LNCaP clone FGC (cell line): ENCODE data around the gene SKI.
A peak's percentile ranks its signal among the peaks of the same experiment; 100 is the strongest.

ENCODE experiments used
- DNase-seq: peaks from one replicate; pipeline ENCODE4 v3.0.0-alpha.2; 2011; ENCODE audit warnings: low read depth
- H3K4me3 ChIP-seq: 2 replicates; pipeline ENCODE4 v1.5.1; 2011; ENCODE audit warnings: mild to moderate bottlenecking, low read depth, low read length, control low read depth
- CTCF ChIP-seq: IDR thresholded peaks from 2 replicates; pipeline ENCODE4 v1.5.1; 2012; ENCODE audit warnings: mild to moderate bottlenecking; ENCODE audit not compliant: control insufficient read depth, insufficient read depth; ENCODE audit errors: extremely low read depth

Gene SKI

GRCh38 chr1:2312515-2313301, 84.6 kb downstream of the SKI start:
- TF ChIP-seq CTCF, result no peak
- no peak overlapping the region for H3K4me3 ChIP-seq
- no peak for DNase-seq

DNA sequence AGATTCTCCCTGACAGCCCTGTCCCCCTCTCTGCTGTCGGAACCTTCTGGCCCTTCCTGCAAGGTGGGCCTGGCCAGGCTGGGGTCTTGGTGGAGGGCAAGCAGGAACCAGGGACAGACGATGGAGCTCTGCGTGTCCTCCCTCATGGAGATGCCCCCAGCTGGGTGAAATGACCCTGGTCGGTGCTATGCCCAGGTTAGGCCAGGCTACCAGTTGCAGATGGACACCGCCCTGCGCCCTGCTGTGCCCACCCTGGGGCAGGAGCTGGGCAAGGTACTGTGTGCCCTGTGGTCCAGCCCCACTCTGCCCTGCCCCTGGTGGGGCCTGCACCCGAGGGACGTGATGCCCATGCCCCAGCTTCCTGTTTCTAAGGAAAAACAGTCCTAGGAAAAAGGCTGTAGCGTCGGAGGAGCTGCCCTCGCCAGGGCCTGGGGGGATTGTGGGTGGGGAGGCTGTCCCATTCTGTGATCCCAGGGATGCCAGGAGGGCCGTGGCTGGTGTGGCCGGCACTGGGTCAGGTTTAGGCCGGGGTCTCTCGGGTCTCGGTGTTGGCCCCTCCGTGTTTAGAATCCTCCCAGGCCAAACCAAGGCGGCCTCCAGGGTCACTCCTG, 85.6 kb downstream of the SKI start:
- no peak for TF ChIP-seq CTCF
- DNase-seq, result no peak
- H3K4me3 ChIP-seq, result no peak overlapping the region

- no peak for TF ChIP-seq CTCF
These were observed 86.2 kb downstream of the SKI start for GRCh38 chr1:2314273-2314802.

DNA sequence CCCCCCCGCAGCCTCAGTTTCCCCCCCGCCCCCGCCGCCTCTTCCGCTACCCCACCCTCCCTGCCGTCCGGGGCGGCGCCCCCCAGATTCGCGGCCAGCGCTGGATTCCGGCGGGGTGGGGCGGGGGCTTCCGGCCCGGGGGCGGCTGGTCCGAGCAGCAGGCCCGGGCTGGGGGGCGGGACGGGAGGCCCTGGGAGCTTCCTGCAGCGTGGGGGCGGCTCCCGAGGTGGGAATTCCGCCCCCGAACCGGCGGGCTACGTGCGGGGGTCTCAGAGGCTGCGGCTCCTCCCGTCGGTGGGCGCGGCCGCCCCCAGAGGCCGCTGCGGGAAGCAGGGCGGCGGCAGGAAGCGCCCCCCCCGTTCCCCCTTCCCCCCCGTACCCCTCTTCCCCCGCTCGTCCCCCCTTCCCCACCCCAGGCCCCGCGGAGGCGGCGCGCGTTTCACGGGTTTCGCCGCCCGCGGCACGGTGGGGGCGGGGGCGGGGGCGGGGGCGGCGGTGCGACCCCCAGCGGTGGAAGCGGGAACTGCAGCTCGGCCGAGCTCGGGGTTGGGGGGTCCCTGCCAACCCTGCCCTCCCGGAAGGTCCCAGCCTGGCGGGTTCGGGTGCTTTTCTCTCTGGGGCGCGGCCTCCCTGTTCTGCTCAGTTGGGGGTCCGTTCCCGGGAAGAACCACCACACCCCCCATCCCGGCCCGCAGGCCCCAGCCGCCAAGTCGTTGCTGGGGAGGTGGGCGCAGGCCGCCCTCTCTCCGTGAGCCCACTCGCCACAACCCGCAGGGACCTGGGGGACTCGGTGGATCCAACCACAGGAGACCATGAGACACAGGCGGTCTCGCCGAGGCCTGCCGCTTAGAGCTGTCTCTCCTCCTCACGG, 86.9 kb downstream of the SKI start:
- DNase-seq, result no peak
- TF ChIP-seq CTCF, result peak; percentile 57

More at GRCh38 chr1:2314273-2314802, 86.2 kb downstream of the SKI start:
- no peak for DNase-seq
- no peak overlapping the region for H3K4me3 ChIP-seq

DNA sequence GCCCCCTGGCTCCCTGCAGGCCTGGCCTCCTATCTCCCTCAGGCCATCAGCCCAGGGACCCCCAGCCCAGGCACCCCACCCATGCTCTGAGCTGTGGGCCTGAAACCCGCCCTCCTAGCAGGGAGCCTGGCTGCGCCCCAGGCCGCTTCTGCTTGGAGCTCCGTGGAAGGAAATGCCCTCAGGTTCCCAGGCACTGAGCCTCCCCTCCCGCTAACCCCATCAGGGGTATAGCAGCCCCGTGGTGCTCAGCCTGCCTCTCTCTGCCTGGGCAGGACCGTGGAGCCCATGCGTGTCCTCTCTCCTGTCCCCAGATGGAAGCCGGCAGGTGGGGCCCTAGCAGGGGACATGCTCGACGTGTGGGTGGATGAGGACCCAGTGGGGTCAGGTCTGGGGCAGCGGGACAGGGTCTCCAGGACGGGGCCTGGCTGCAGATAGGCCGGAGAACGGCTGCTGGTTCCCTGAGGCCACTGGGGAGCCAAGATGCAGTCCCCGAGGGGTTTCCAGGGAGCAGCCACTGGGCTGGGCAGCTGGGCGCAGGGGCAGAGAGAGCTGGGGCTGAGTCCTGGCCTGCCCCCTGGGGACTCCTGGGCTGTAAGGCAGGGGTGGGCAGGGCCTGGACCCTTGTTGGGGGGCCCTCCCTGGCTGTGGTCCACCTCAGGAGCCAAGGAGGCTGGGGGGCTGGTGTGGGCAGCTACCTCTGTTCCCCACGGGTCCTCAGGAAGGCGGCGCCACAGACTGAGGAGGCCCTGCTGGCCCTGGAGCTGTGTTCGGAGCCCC, 87.7 kb downstream of the SKI start:
- no peak for TF ChIP-seq CTCF
- H3K4me3 ChIP-seq, result no peak overlapping the region
- no peak for DNase-seq

More for the DNA sequence above, 86.9 kb downstream of the SKI start:
- peak overlapping the region; percentile 34 for H3K4me3 ChIP-seq

GRCh38 chr1:2316451-2316961, 88.4 kb downstream of the SKI start:
- no peak for DNase-seq
- no peak overlapping the region for H3K4me3 ChIP-seq
- TF ChIP-seq CTCF, result no peak
